Thymus (tissue), 11 donors: ENCODE data around the gene THTPA. TPM values are rescaled to one million over a fixed set of nuclear protein-coding genes. Genes with fewer than 3 reads are reported as not detected.
"Not testable (repeated sequence)": the region's sequence is repeated elsewhere in the genome, so short reads cannot be mapped to it uniquely, and the experiment has no call there.

Experiments
- DNase-seq, 9 donors: peaks; one replicate each; pipeline ENCODE4 v3.0.0-alpha.2; 2013; ENCODE audit warnings: low spot score in 9 of 9, low read depth in 6 of 9, missing footprints in 1 of 9
- H3K27ac ChIP-seq, 2 donors: one replicate each; pipeline ENCODE4 v1.5.1; 2013; ENCODE audit warnings: control low read depth in 1 of 2, low read depth in 1 of 2, low read length in 1 of 2, mild to moderate bottlenecking in 1 of 2, moderate library complexity in 1 of 2
- H3K27me3 ChIP-seq, 2 donors: one replicate each; pipeline ENCODE4 v1.5.1; 2013; ENCODE audit warnings: low read length in 1 of 2; ENCODE audit not compliant: control insufficient read depth in 2 of 2, insufficient read depth in 1 of 2
- H3K36me3 ChIP-seq, 2 donors: one replicate each; pipeline ENCODE4 v1.5.1; 2013; ENCODE audit warnings: low read length in 1 of 2, mild to moderate bottlenecking in 1 of 2, moderate library complexity in 1 of 2; ENCODE audit not compliant: control insufficient read depth in 2 of 2, insufficient read depth in 2 of 2
- H3K4me1 ChIP-seq, 2 donors: one replicate each; pipeline ENCODE4 v1.5.1; 2013; ENCODE audit warnings: low read length in 2 of 2; ENCODE audit not compliant: control insufficient read depth in 2 of 2, insufficient read depth in 2 of 2
- H3K4me3 ChIP-seq, 2 donors: one replicate each; pipeline ENCODE4 v1.5.1; 2013; ENCODE audit warnings: low read length in 2 of 2, control low read depth in 1 of 2, mild to moderate bottlenecking in 1 of 2
- H3K9me3 ChIP-seq, 2 donors: one replicate each; pipeline ENCODE4 v1.5.1; 2013; ENCODE audit warnings: low read length in 1 of 2, mild to moderate bottlenecking in 1 of 2; ENCODE audit not compliant: control insufficient read depth in 2 of 2, insufficient read depth in 1 of 2
- WGBS: extraction: QIAGEN DNeasy Blood & Tissue Kit; methylation state at CpG from one replicate; pipeline ENCODE4 v1.1.7; 2013; 5-methylcytosine and 5-hydroxymethylcytosine counted together
- polyA plus RNA-seq: library from polyadenylated mRNA; stranded (reverse); fragments of 200-250 nt; gene quantifications from one replicate; pipeline ENCODE4 v1.2.3, GENCODE V29; 2013
- total RNA-seq: library from RNA; stranded (reverse); fragments of 120-200 nt; gene quantifications from one replicate; pipeline ENCODE4 v1.2.4, GENCODE V29; 2013
- donor health status: healthy.

THTPA gene
- total and polyA plus RNA-seq, 2 donors = 6.7 to 8.8 TPM

- H3K36me3 ChIP-seq, H3K4me1 ChIP-seq, H3K9me3 ChIP-seq, H3K27ac ChIP-seq, DNase-seq, H3K4me3 ChIP-seq: not testable (repeated sequence)
- H3K27me3 ChIP-seq = peaks cover 0 to 29% of the 10 kb centered on the region in 2 donors
- WGBS = 95% methylated on average over 25 of the region's 26 CpGs
Observed at GRCh38 chr14:23584527-23585203, 28.6 kb downstream of the THTPA start.

- no peak overlapping the region for H3K4me3 ChIP-seq
- H3K36me3 ChIP-seq = no peaks in the 10 kb centered on the region
- H3K27ac ChIP-seq = no peak overlapping the region
- H3K4me1 ChIP-seq = peaks cover 0 to 5% of the 10 kb centered on the region in 2 donors
- H3K9me3 ChIP-seq = no peaks in the 10 kb centered on the region
- WGBS = 20% methylated on average over 5 of the region's 5 CpGs
- peaks cover 0 to 3% of the 10 kb centered on the region in 2 donors for H3K27me3 ChIP-seq
- DNase-seq = peak; percentile 27 to 68 (median 38)
Observed at GRCh38 chr14:23588884-23589598, 33.0 kb downstream of the THTPA start.

- H3K36me3 ChIP-seq = no peaks in the 10 kb centered on the region
- H3K4me1 ChIP-seq = peaks cover 0 to 5% of the 10 kb centered on the region in 2 donors
- no peak overlapping the region for H3K4me3 ChIP-seq
- H3K27me3 ChIP-seq = peaks cover 0 to 3% of the 10 kb centered on the region in 2 donors
- no peaks in the 10 kb centered on the region for H3K9me3 ChIP-seq
- no peak for DNase-seq
- H3K27ac ChIP-seq = no peak overlapping the region
- WGBS = 81% methylated on average over 2 of the region's 2 CpGs
Observed at GRCh38 chr14:23589606-23590005, 33.5 kb downstream of the THTPA start.

GRCh38 chr14:23590198-23590597 is 34.1 kb downstream of the THTPA start:
- DNase-seq = no peak
- Histone ChIP-seq H3K4me3 (no peak overlapping the region), H3K4me1 (peaks cover 0 to 5% of the 10 kb centered on the region in 2 donors), H3K36me3 (no peaks in the 10 kb centered on the region), H3K27me3 (peaks cover 0 to 3% of the 10 kb centered on the region in 2 donors), H3K27ac (no peak overlapping the region), H3K9me3 (no peaks in the 10 kb centered on the region)
- 91% methylated on average over 4 of the region's 4 CpGs for WGBS

DNA sequence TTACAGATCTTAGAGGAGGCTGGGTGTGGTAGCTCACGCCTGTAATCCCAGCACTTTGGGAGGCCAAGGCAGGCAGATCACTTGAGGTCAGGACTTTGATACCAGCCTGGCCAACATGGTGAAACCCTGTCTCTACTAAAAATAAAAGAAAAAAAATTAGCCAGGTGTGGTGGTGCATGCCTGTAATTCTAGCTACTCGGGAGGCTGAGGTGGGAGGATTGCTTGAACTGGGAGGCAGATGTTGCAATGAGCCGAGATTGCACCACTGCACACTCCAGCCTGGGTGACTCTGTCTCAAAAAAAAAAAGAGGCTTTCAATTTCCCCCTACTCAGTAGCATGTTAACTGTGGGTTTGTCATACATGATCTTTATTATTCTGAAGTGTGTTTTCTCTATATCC is 38.1 kb downstream of the THTPA start:
- WGBS = 95% methylated on average over 3 of the region's 3 CpGs
- H3K4me3 ChIP-seq, DNase-seq: not testable (repeated sequence)

DNA sequence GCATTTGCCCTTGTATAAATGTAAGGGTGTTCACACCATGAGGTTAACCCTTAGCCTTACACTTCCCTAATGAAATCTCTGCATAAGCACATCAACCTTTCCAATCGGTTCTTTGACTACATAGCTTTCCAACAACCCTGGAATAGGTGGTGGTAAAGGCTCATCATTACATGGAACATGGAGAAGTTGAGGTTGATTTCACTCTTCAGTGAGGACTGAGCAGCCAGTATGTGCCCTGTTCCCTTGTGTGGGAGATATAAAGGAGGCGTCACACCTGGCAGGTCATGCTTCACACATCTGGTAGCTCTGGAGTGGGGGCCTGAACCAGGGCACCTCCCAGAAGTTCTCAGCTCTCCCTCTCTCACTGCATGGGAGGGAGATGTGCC is 44.2 kb downstream of the THTPA start:
- DNase-seq = no peak
- H3K9me3 ChIP-seq = no peaks in the 10 kb centered on the region
- no peaks in the 10 kb centered on the region for H3K27me3 ChIP-seq
- H3K4me3 ChIP-seq = no peak overlapping the region
- H3K4me1 ChIP-seq = no peaks in the 10 kb centered on the region
- no peaks in the 10 kb centered on the region for H3K36me3 ChIP-seq
- 95% methylated on average over 2 of the region's 2 CpGs for WGBS
- no peak overlapping the region for H3K27ac ChIP-seq

More for the DNA sequence above, 38.1 kb downstream of the THTPA start:
- not testable (repeated sequence) for H3K9me3 ChIP-seq, H3K27me3 ChIP-seq, H3K36me3 ChIP-seq, H3K4me1 ChIP-seq, H3K27ac ChIP-seq

- no peaks in the 10 kb centered on the region for H3K36me3 ChIP-seq
- H3K9me3 ChIP-seq = no peaks in the 10 kb centered on the region
- no peak overlapping the region for H3K4me3 ChIP-seq
- H3K4me1 ChIP-seq = no peaks in the 10 kb centered on the region
- H3K27ac ChIP-seq = no peak overlapping the region
- DNase-seq = no peak
- WGBS = 100% methylated on average over 1 of the region's 1 CpG
- no peaks in the 10 kb centered on the region for H3K27me3 ChIP-seq
Observed at GRCh38 chr14:23600806-23601205, 44.7 kb downstream of the THTPA start.

- no peak overlapping the region for H3K4me3 ChIP-seq
- no peaks in the 10 kb centered on the region for H3K27me3 ChIP-seq
- H3K27ac ChIP-seq = no peak overlapping the region
- no peaks in the 10 kb centered on the region for H3K36me3 ChIP-seq
- no peak for DNase-seq
- H3K9me3 ChIP-seq = no peaks in the 10 kb centered on the region
- no peaks in the 10 kb centered on the region for H3K4me1 ChIP-seq
Observed at GRCh38 chr14:23601424-23601823, 45.4 kb downstream of the THTPA start.

- 88% methylated on average over 1 of the region's 1 CpG for WGBS
- no peaks in the 10 kb centered on the region for H3K9me3 ChIP-seq
- H3K4me3 ChIP-seq = no peak overlapping the region
- H3K27ac ChIP-seq = no peak overlapping the region
- no peak for DNase-seq
- H3K36me3 ChIP-seq = no peaks in the 10 kb centered on the region
- no peaks in the 10 kb centered on the region for H3K4me1 ChIP-seq
- no peaks in the 10 kb centered on the region for H3K27me3 ChIP-seq
Observed at GRCh38 chr14:23601845-23602180, 45.7 kb downstream of the THTPA start.
